Esophagus squamous epithelium (tissue), 5 donors: ENCODE measurements around the gene MT1HL1. TPM values are rescaled to one million over a fixed set of nuclear protein-coding genes. Genes with fewer than 3 reads are reported as not detected.

Experiments used
- DNase-seq: peaks from one replicate; lab custom pipeline; 2025; lab: John Stamatoyannopoulos, UW
- H3K27ac ChIP-seq, 4 donors: fragments of 200-600 bp; sonication (generic); one replicate each; pipeline ENCODE4 v1.5.1; 2016 to 2019; ENCODE audit warnings: mild to moderate bottlenecking in 1 of 4
- H3K27me3 ChIP-seq, 4 donors: fragments of 200-600 bp; sonication (generic); 1 replicate in 3 of 4; 2 replicates in 1 of 4; pipeline versions ENCODE4 v1.5.1 to v1.6.0; 2017 to 2021; ENCODE audit warnings: antibody characterized with exemption in 1 of 4
- H3K36me3 ChIP-seq, 3 donors: fragments of 200-600 bp; sonication (generic); one replicate each; pipeline ENCODE4 v1.5.1; 2016 to 2019
- H3K4me1 ChIP-seq, 3 donors: fragments of 200-600 bp; sonication (generic); one replicate each; pipeline ENCODE4 v1.5.1; 2017 to 2019
- H3K4me3 ChIP-seq, 4 donors: fragments of 200-600 bp; sonication (generic); 1 replicate in 3 of 4; 2 replicates in 1 of 4; pipeline ENCODE4 v1.5.1; 2016 to 2019; ENCODE audit warnings: mild to moderate bottlenecking in 2 of 4, moderate library complexity in 1 of 4
- H3K9me3 ChIP-seq, 3 donors: fragments of 200-600 bp; sonication (generic); one replicate each; pipeline ENCODE4 v1.5.1; 2016 to 2019
- CTCF ChIP-seq, 6 experiments: fragments of 450-650 bp in 4 of 6; fragments of 200-600 bp in 2 of 6; sonication (generic) in 2 of 6; IDR thresholded peaks; one replicate each; pipeline ENCODE4 v1.5.1; 2016 to 2019; ENCODE audit warnings: antibody characterized with exemption in 6 of 6, mild to moderate bottlenecking in 4 of 6, moderate library complexity in 4 of 6
- POLR2A ChIP-seq, 4 donors: fragments of 450-650 bp; IDR thresholded peaks; one replicate each; pipeline ENCODE4 v1.6.1; 2017; ENCODE audit warnings: antibody characterized with exemption in 4 of 4, mild to moderate bottlenecking in 4 of 4, moderate library complexity in 3 of 4
- WGBS, 2 donors: methylation state at CpG; one replicate each; pipeline ENCODE4 v1.1.5; 2018; 5-methylcytosine and 5-hydroxymethylcytosine counted together
- intact Hi-C: fragments of 100-400 bp; cut with DNase I; formaldehyde crosslinking; loops from one replicate; pipeline ENCODE4 v1.15.0; 2022
- total RNA-seq, 4 donors: library from RNA; depleted of rRNA; stranded (reverse); fragments of >200 nt; gene quantifications; one replicate each; pipeline ENCODE4 v1.1.0, GENCODE V29; 2016
- donor health status: DM: yes; HTN: yes; CAD: no.

The MT1HL1 gene
- total RNA-seq, 4 donors from 2014 or later: not detected

GRCh38 chr1:237003516-237003915 is 725 bp downstream of the MT1HL1 start:
- WGBS, 2 donors: 61 to 65% methylated on average over 8 of the region's 8 CpGs
- TF ChIP-seq POLR2A (IDR thresholded peaks at IDR 0.05) (no peak), CTCF (IDR thresholded peaks at IDR 0.05) (no peak)
- DNase-seq: no peak

GRCh38 chr1:237000191-237000590 is 4.0 kb downstream of the MT1HL1 start:
- Histone ChIP-seq H3K4me3 (no peak overlapping the region), H3K27ac (no peak overlapping the region), H3K36me3 (no peaks in the 10 kb centered on the region), H3K27me3 (no peaks in the 10 kb centered on the region), H3K9me3 (no peaks in the 10 kb centered on the region), H3K4me1 (no peaks in the 10 kb centered on the region)
- TF ChIP-seq CTCF (IDR thresholded peaks at IDR 0.05) (no peak), POLR2A (IDR thresholded peaks at IDR 0.05) (no peak)
- intact Hi-C loops: no loop called here
- no peak for DNase-seq
- WGBS, 2 donors: 63 to 75% methylated on average over 4 of the region's 4 CpGs

More at GRCh38 chr1:237003516-237003915, 725 bp downstream of the MT1HL1 start:
- Histone ChIP-seq H3K4me1 (no peaks in the 10 kb centered on the region), H3K9me3 (no peaks in the 10 kb centered on the region), H3K36me3 (no peaks in the 10 kb centered on the region), H3K27me3 (no peaks in the 10 kb centered on the region), H3K4me3 (no peak overlapping the region), H3K27ac (no peak overlapping the region)
- intact Hi-C loops: no loop called here

GRCh38 chr1:236998546-236998945 is 5.7 kb downstream of the MT1HL1 start:
- WGBS, 2 donors: 73 to 75% methylated on average over 2 to 3 of the region's 3 CpGs
- TF ChIP-seq CTCF (IDR thresholded peaks at IDR 0.05): no peak
- no peak for TF ChIP-seq POLR2A (IDR thresholded peaks at IDR 0.05)
- Histone ChIP-seq H3K27ac (no peak overlapping the region), H3K27me3 (no peaks in the 10 kb centered on the region), H3K9me3 (no peaks in the 10 kb centered on the region), H3K4me3 (no peak overlapping the region), H3K36me3 (no peaks in the 10 kb centered on the region), H3K4me1 (no peaks in the 10 kb centered on the region)
- DNase-seq: no peak
- intact Hi-C loops: no loop called here

- no peak for DNase-seq
- Histone ChIP-seq H3K36me3 (no peaks in the 10 kb centered on the region), H3K9me3 (no peaks in the 10 kb centered on the region), H3K4me3 (no peak overlapping the region), H3K4me1 (no peaks in the 10 kb centered on the region), H3K27me3 (no peaks in the 10 kb centered on the region), H3K27ac (no peak overlapping the region)
- intact Hi-C loops: no loop called here
- WGBS, 2 donors: 66 to 68% methylated on average over 10 to 11 of the region's 12 CpGs
- TF ChIP-seq POLR2A (IDR thresholded peaks at IDR 0.05) (no peak), CTCF (IDR thresholded peaks at IDR 0.05) (no peak)
Measured at GRCh38 chr1:236997882-236998281, 6.4 kb downstream of the MT1HL1 start.

- intact Hi-C loops: no loop called here
- Histone ChIP-seq H3K9me3 (no peaks in the 10 kb centered on the region), H3K27ac (no peak overlapping the region), H3K4me1 (no peaks in the 10 kb centered on the region), H3K4me3 (no peak overlapping the region), H3K27me3 (no peaks in the 10 kb centered on the region), H3K36me3 (no peaks in the 10 kb centered on the region)
- no peak for DNase-seq
- 70 to 86% methylated on average over 10 to 11 of the region's 11 CpGs for WGBS, 2 donors
- TF ChIP-seq CTCF (IDR thresholded peaks at IDR 0.05) (no peak), POLR2A (IDR thresholded peaks at IDR 0.05) (no peak)
Measured at GRCh38 chr1:236997361-236997760, 6.9 kb downstream of the MT1HL1 start.
